Measurements from ENCODE around the gene TSPYL1.

DNA sequence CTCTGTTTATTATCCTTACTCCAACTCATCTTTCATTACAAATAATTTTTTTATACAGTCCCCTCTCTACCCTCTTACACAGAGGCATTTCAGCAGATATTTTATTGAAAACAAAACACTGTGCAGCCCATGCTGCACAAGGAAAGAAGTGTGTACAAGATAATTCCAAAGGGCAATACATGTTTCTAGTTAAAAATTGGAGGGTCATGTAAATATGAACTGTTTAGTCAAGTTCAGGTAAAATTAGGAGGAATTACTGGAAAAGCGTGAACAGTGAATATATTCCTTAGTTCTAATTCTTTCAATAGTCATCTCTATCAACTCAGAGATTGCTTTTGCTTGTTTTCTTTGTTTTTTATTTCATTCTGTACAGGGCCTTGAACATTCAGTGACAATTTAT lies 27.9 kb upstream of the TSPYL1 start:
- no peak for TF ChIP-seq TP53 (CRISPR knock-in tag; IDR thresholded peaks at IDR 0.05)
- no peak for TF ChIP-seq ZNF121 (CRISPR knock-in tag; IDR thresholded peaks at IDR 0.05)
- TF ChIP-seq, protein P1, sequence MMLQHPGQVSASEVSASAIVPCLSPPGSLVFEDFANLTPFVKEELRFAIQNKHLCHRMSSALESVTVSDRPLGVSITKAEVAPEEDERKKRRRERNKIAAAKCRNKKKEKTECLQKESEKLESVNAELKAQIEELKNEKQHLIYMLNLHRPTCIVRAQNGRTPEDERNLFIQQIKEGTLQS (CRISPR knock-in tag; conservative IDR thresholded peaks at IDR 0.05) = no peak
